Activated CD4-positive, alpha-beta T cell treated with anti-CD3 and anti-CD28 coated beads, Interleukin-2, amount 50 U/mL, for 1 hour (primary cell): ENCODE results near the gene C2CD5.

Source experiments
- DNase-seq: peaks from one replicate; pipeline ENCODE4 v3.0.0-alpha.2; 2020

Gene C2CD5

DNA sequence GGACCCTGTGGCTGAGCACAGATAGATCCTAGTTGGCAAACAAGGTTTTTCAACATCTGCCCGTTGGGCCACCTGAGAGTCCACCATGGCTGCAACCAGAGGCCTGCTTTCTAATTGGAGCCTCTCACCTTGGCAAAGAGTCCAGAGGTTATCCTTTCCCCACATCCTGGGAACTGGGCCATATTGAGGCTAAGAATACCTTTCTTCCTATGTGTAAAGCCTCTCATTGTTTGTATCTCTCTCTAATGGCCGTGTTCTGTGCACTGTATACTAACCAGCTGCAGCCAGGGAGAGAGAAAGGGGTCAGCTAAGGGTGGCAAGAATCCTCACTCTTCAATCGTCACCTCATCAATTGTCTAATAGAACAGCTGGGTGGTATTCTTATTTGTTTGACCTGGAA lies 130.8 kb downstream of the C2CD5 start:
- no peak for DNase-seq

DNA sequence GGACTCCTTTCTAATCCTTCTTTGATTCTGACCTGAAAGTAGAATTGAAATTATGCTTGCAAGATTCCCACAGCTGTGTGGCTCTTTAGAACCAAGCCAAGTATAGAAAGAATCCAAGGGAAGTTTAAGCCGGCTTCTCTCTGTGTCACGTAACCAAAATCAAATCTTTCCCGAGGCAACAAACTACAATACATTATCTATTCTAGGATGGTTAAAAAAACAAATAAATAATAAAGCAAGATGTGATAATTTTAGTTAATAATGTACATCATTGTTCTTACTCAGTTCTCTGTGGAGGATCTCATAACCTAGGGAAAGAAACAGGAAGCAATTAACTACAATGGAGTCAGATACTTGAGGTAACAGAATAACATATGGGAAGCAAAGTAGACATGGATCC lies 131.8 kb downstream of the C2CD5 start:
- no peak for DNase-seq

- no peak for DNase-seq
Observed at GRCh38 chr12:22410486-22410885, 133.9 kb downstream of the C2CD5 start.

DNA sequence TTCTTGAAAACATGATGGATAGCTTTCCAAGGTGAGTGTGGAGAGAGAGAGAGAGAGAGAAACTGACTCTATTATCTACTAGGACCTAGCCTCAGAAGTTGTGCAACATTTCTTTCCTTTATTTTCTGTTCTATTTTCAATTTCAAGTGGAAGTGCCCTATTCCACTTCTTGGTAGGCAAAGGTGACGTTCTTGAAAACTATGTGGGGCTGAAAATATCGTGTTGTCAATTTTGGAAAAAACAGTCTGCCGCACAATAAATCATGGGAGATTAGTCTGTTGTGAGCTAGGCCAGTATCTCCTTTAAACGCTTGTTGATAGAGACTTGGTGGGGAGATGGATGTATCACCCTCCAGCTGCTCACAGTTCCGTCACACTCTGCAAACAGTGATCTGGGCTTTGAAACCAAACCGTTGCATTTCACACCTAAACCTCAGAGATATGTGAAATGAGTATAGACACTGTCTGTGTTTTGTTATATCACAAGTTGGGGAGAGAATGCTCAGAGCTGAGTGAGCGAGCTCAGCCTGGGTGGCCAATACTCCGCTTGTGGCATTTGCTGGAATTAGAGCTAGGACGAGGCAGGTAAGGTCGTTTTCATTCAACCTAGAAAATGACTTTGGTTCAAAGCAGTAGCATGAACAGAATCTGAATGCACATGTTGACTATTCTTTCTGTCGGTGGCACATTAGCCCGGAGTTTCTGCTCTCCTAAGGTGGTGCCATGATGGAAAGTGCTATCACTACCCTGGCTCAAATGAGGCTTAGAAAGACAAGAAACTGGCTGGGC lies 134.8 kb downstream of the C2CD5 start:
- DNase-seq: peak; percentile 25

DNA sequence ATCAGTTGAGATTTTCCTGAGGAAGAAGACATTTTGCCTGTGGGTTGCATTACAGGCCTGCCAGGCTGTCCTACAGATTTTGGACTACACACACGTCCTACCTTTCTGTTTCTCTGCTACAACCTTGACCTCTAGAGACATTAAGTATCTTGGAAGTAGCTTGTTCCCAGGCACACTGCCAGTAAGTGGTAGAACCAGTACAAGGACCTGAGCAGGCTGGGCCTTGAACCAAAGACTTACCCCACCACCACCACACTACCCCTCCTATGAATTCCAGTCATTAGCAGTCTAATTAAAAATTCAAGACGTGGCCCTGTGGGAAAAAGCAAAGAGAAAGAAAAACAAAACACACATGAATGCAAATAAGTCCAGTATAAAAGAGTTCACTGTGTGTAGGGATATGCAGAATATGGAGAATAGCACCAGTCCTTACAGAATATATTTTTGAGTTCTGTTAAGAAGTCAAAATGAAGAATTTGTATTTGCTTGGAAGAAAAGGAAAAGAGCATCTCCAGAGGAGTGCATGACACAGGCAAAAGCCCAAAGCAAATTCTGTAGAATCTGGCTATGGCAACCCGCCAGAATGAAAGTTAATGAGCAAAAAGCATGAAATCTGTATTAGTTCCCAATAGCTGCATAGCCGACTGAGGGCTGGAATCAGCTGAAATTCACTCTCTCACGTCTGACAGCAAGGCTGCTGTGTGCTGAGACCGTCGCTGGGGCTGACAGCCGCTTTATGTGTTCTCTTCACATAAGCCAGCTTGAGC lies 135.5 kb downstream of the C2CD5 start:
- DNase-seq: no peak

- no peak for DNase-seq
Observed at GRCh38 chr12:22407397-22407796, 136.9 kb downstream of the C2CD5 start.

DNA sequence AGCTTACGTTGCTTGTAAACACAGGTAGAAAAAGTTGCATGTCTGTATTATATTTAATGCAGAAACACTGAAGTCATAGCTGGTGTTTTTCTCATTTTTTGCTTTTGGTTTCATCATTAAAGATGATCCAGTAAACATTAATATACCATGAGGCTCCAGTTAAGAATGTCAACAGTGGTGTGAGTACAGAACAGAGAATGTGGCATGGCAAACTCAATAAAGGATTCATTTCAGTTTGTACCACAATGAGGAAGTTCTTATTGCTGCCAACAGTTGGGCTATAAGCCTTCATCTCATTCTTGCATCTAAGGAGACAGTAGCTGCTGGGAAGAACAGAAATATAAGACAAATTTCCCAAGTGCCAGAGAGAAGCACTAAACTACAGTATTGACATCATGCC lies 137.7 kb downstream of the C2CD5 start:
- no peak for DNase-seq

- DNase-seq: no peak
Observed at GRCh38 chr12:22399464-22400180, 144.7 kb downstream of the C2CD5 start.
